Suprapubic skin (tissue), 4 donors: ENCODE measurements around the gene NHSL2. TPM values are rescaled to one million over a fixed set of nuclear protein-coding genes. Genes with fewer than 3 reads are reported as not detected.

ENCODE experiments used
- DNase-seq, 2 donors: peaks; one replicate each; pipeline ENCODE4 v3.0.0-alpha.2; 2019; ENCODE audit warnings: low spot score in 2 of 2
- H3K27ac ChIP-seq: fragments of 200-600 bp; sonication (generic); one replicate; pipeline ENCODE4 v1.5.1; 2019
- H3K27me3 ChIP-seq: fragments of 200-600 bp; sonication (generic); one replicate; pipeline ENCODE4 v1.5.1; 2019
- H3K36me3 ChIP-seq: fragments of 200-600 bp; sonication (generic); one replicate; pipeline ENCODE4 v1.5.1; 2019
- H3K4me1 ChIP-seq: fragments of 200-600 bp; sonication (generic); one replicate; pipeline ENCODE4 v1.5.1; 2019
- H3K4me3 ChIP-seq: fragments of 200-600 bp; sonication (generic); one replicate; pipeline ENCODE4 v1.5.1; 2019; ENCODE audit warnings: mild to moderate bottlenecking
- H3K9me3 ChIP-seq: fragments of 200-600 bp; sonication (generic); one replicate; pipeline ENCODE4 v1.5.1; 2019
- EP300 ChIP-seq: sonication (generic); formaldehyde crosslinking; IDR thresholded peaks from one replicate; pipeline ENCODE4 v1.6.1; 2017; ENCODE audit warnings: antibody characterized with exemption
- POLR2A ChIP-seq, 2 donors: fragments of 450-650 bp; IDR thresholded peaks; one replicate each; pipeline ENCODE4 v1.6.1; 2017; ENCODE audit warnings: antibody characterized with exemption in 2 of 2, mild to moderate bottlenecking in 2 of 2, moderate library complexity in 2 of 2
- POLR2AphosphoS5 ChIP-seq, 3 donors: sonication (generic); formaldehyde crosslinking; IDR thresholded peaks; one replicate each; pipeline ENCODE4 v1.6.1; 2017; ENCODE audit warnings: antibody characterized with exemption in 3 of 3
- WGBS: methylation state at CpG from one replicate; pipeline ENCODE4 v1.1.5; 2018; 5-methylcytosine and 5-hydroxymethylcytosine counted together
- total RNA-seq, 4 donors: library from RNA; depleted of rRNA; stranded (reverse); fragments of >200 nt; gene quantifications; one replicate each; pipeline ENCODE4 v1.1.0, GENCODE V29; 2016
- TF ChIP-seq, protein P1 (sequence below), 2 donors: fragments of 200-600 bp in 1 of 2; fragments of 450-650 bp in 1 of 2; sonication (generic) in 1 of 2; IDR thresholded peaks; one replicate each; pipeline ENCODE4 v1.5.1; 2016 to 2019; ENCODE audit warnings: antibody characterized with exemption in 2 of 2, mild to moderate bottlenecking in 1 of 2, moderate library complexity in 1 of 2

Gene NHSL2
- total RNA-seq, 4 donors from 2014 or later: 2.0 to 4.7 (median 3.0) TPM

DNA sequence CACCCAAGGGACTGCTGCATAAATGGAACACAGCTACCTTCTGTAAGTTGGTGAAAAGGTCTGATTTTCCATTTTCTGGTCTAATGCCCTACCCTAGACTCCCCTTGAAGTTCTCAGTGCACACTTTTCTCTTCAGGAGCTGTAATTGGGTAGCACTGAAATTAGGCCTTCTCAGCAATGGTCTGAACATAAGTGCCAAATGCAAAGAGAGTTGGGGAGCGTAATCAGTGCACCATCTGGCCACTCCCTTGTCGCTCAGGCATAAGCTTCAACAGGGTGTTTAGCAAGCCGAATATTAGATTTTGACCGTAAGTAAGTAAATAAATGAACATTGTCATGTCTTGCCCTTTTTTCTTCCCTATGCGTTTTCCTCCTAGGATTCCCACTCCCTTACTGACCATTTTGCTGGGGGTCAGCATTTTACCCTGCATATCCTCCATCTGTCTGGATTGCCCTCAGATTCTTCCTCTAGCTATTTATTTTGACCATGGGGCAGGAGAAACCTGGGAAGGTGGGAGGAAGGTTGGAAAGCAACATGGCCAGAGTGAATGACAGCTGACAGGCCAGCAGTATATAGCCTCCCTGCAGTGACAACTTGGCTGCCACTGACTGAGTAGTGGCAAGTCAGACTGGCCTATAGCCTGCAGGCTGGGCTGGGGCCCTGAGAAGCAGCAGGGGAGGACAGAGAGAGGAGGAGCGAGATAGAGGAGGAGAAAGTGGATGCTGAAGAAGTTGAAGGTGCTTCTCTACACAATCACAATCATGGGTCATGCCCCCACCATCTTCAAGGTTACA, 2.7 kb downstream of the NHSL2 start:
- Histone ChIP-seq H3K27me3 (peaks cover 21% of the 10 kb centered on the region), H3K4me3 (no peak overlapping the region), H3K36me3 (no peaks in the 10 kb centered on the region), H3K27ac (no peak overlapping the region), H3K4me1 (peaks cover 14% of the 10 kb centered on the region), H3K9me3 (no peaks in the 10 kb centered on the region)
- no peak for DNase-seq
- TF ChIP-seq POLR2A (IDR thresholded peaks at IDR 0.05) (no peak), EP300 (no peak), POLR2AphosphoS5 (IDR thresholded peaks at IDR 0.05) (no peak)
- TF ChIP-seq, protein P1, sequence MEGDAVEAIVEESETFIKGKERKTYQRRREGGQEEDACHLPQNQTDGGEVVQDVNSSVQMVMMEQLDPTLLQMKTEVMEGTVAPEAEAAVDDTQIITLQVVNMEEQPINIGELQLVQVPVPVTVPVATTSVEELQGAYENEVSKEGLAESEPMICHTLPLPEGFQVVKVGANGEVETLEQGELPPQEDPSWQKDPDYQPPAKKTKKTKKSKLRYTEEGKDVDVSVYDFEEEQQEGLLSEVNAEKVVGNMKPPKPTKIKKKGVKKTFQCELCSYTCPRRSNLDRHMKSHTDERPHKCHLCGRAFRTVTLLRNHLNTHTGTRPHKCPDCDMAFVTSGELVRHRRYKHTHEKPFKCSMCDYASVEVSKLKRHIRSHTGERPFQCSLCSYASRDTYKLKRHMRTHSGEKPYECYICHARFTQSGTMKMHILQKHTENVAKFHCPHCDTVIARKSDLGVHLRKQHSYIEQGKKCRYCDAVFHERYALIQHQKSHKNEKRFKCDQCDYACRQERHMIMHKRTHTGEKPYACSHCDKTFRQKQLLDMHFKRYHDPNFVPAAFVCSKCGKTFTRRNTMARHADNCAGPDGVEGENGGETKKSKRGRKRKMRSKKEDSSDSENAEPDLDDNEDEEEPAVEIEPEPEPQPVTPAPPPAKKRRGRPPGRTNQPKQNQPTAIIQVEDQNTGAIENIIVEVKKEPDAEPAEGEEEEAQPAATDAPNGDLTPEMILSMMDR (IDR thresholded peaks at IDR 0.05): no peak
- WGBS: 87% methylated on average over 6 of the region's 6 CpGs

DNA sequence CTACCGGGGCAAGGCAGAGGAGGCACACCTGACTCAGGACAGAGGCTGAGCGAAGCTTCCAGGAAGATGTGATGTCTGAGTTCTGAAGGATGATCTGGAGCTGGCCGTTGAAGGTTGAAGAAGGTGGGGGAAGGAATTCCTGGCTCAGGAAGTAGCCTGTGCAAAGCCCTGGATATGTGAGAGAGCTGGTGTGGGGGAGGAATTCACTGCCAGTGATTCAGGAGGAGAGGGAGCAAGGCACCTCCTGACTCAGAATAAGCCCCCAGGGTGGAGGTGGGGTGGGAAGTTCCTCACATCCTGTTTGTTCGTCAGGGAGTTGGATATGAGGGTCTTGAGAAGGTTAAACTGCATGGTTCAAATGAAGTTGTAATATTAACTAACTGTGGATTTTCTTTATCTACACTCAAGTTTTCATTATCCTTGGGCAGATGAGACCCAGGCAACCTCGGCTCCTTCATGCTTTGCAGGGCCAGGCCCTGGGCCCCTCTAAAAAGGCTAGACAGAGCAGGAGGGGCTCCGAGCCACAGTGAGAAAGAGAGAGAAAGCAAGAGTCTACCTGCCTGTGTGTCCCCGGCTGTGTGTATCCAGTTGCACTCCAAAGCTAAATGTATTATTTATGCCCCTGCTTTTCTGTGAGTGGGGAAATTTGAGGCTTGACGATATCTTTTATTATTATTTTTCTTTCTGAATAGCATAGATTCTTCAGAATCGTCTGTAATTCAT, 7.1 kb downstream of the NHSL2 start:
- H3K4me3 ChIP-seq: no peak overlapping the region
- H3K27me3 ChIP-seq: no peaks in the 10 kb centered on the region
- no peaks in the 10 kb centered on the region for H3K9me3 ChIP-seq
- H3K27ac ChIP-seq: no peak overlapping the region
- DNase-seq: no peak
- no peaks in the 10 kb centered on the region for H3K4me1 ChIP-seq
- TF ChIP-seq POLR2AphosphoS5 (IDR thresholded peaks at IDR 0.05): no peak
- TF ChIP-seq, protein P1 (IDR thresholded peaks at IDR 0.05): no peak
- no peak for TF ChIP-seq EP300
- no peak for TF ChIP-seq POLR2A (IDR thresholded peaks at IDR 0.05)
- no peaks in the 10 kb centered on the region for H3K36me3 ChIP-seq
- WGBS: 61% methylated on average over 9 of the region's 9 CpGs

DNA sequence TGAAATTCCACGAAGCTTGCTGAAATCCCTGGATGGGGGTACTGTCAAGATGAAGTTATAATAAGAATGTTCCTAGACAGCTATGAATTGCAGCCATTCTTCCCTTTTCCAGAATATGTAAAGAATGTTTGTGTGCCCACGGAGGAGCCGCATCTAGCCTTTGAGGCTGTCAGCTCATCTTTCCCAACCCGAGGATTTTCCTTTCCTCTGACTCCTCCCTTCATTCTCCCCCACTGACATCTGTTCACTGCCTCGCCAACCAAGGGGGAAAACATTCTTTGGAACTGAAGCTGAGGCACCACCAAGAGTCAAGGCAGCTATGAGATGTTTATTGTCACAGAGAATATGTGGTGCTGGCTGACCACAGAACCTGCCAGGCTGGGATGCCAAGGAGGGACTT, 8.8 kb downstream of the NHSL2 start:
- H3K27ac ChIP-seq: no peak overlapping the region
- H3K27me3 ChIP-seq: no peaks in the 10 kb centered on the region
- no peak for DNase-seq
- WGBS: 59% methylated on average over 5 of the region's 5 CpGs
- H3K4me3 ChIP-seq: no peak overlapping the region
- TF ChIP-seq POLR2AphosphoS5 (IDR thresholded peaks at IDR 0.05) (no peak), EP300 (no peak), POLR2A (IDR thresholded peaks at IDR 0.05) (no peak)
- TF ChIP-seq, protein P1 (IDR thresholded peaks at IDR 0.05): no peak
- no peaks in the 10 kb centered on the region for H3K4me1 ChIP-seq
- no peaks in the 10 kb centered on the region for H3K9me3 ChIP-seq
- no peaks in the 10 kb centered on the region for H3K36me3 ChIP-seq

DNA sequence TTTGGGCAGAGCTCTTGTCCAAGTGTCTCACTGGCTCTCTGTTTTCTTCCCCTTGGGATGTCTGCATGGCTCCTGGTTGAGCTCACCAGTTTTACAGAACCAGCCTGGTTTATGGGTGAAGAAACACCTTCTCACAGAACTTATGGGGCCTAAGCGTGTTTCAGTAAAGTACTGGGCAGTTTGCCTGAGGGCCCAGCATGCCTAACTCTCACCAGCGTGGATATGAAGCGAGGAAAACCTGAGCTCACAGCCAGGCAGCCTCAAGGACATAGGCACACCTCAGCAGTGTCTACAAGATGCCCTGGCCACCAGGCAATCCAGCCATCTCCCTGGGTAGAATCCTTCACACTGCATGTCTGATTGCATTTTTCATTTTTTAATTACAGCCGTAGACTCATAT, 9.2 kb downstream of the NHSL2 start:
- WGBS: 86% methylated on average over 4 of the region's 4 CpGs
- Histone ChIP-seq H3K36me3 (no peaks in the 10 kb centered on the region), H3K27ac (no peak overlapping the region), H3K27me3 (no peaks in the 10 kb centered on the region), H3K4me3 (no peak overlapping the region), H3K4me1 (no peaks in the 10 kb centered on the region), H3K9me3 (no peaks in the 10 kb centered on the region)
- DNase-seq: no peak
- TF ChIP-seq POLR2A (IDR thresholded peaks at IDR 0.05) (no peak), POLR2AphosphoS5 (IDR thresholded peaks at IDR 0.05) (no peak), EP300 (no peak)
- TF ChIP-seq, protein P1 (IDR thresholded peaks at IDR 0.05): no peak

DNA sequence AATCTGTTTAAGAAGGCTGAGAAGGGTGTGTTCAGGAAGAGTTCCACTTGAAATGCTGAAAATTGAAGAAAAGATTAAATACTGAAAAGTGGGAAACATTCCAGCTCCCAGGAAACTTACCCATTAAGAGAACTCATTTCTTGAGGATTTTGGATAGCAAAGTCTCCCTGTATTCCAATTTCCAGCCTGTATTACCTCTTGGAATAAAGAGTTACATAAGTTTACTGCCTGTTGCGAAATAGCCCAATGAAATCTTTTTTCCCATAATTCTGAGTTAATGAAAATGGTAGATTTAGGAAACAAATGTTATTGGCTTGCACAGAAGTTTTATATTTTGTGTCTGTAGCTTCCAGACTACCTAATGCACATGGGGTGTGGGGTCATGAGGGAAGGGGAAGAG, 12.0 kb downstream of the NHSL2 start:
- no peaks in the 10 kb centered on the region for H3K4me1 ChIP-seq
- no peak for DNase-seq
- no peak overlapping the region for H3K4me3 ChIP-seq
- 56% methylated on average over 1 of the region's 1 CpG for WGBS
- H3K9me3 ChIP-seq: no peaks in the 10 kb centered on the region
- H3K27ac ChIP-seq: no peak overlapping the region
- no peaks in the 10 kb centered on the region for H3K27me3 ChIP-seq
- TF ChIP-seq EP300: no peak
- TF ChIP-seq, protein P1 (IDR thresholded peaks at IDR 0.05): no peak
- TF ChIP-seq POLR2AphosphoS5 (IDR thresholded peaks at IDR 0.05): no peak
- no peak for TF ChIP-seq POLR2A (IDR thresholded peaks at IDR 0.05)
- no peaks in the 10 kb centered on the region for H3K36me3 ChIP-seq
